MM.1S (cell line): ENCODE results near the gene CORO7.
"Not testable (repeated sequence)": the region's sequence is repeated elsewhere in the genome, so short reads cannot be mapped to it uniquely, and the experiment has no call there.

ENCODE experiments used
- DNase-seq: peaks from one replicate; pipeline ENCODE4 v3.0.0-alpha.2; 2015
- H2AFZ ChIP-seq: fragments of 300-600 bp; sonication (generic); 2 replicates; pipeline ENCODE4 v1.6.0; 2016; ENCODE audit warnings: antibody characterized with exemption, low read length
- H3F3A ChIP-seq: fragments of 300-600 bp; sonication (generic); 2 replicates; pipeline ENCODE4 v1.6.1; 2016; ENCODE audit warnings: mild to moderate bottlenecking, antibody characterized with exemption, low read length, moderate library complexity, mixed read lengths; ENCODE audit not compliant: insufficient read depth
- H3K27ac ChIP-seq: fragments of 300-600 bp; sonication (generic); 2 replicates; pipeline ENCODE4 v1.5.1; 2016; ENCODE audit warnings: mild to moderate bottlenecking, low read length
- H3K27me3 ChIP-seq: fragments of 300-600 bp; sonication (generic); replicated peaks from 2 replicates; pipeline ENCODE4 v1.6.0; 2016; ENCODE audit warnings: low read length; ENCODE audit not compliant: insufficient read depth
- H3K36me3 ChIP-seq: fragments of 300-600 bp; sonication (generic); replicated peaks from 2 replicates; pipeline ENCODE4 v1.6.1; 2016; ENCODE audit warnings: mild to moderate bottlenecking, low read length, mixed read lengths; ENCODE audit not compliant: insufficient read depth
- H3K4me1 ChIP-seq: fragments of 300-600 bp; sonication (generic); 2 replicates; pipeline ENCODE4 v1.6.1; 2016; ENCODE audit warnings: low read length, mixed read lengths
- H3K4me2 ChIP-seq: fragments of 300-600 bp; sonication (generic); 2 replicates; pipeline ENCODE4 v1.6.0; 2016; ENCODE audit warnings: low read depth, low read length
- H3K4me3 ChIP-seq: fragments of 300-600 bp; sonication (generic); 2 replicates; pipeline ENCODE4 v1.5.1; 2016; ENCODE audit warnings: low read length, mixed read lengths
- H3K79me2 ChIP-seq: fragments of 300-600 bp; sonication (generic); 2 replicates; pipeline ENCODE4 v1.6.1; 2016; ENCODE audit warnings: mixed run types, low read length, mixed read lengths
- H3K9ac ChIP-seq: fragments of 300-600 bp; sonication (generic); 2 replicates; pipeline ENCODE4 v1.6.1; 2016; ENCODE audit warnings: low read length, mixed read lengths
- H3K9me2 ChIP-seq: fragments of 300-600 bp; sonication (generic); replicated peaks from 2 replicates; pipeline ENCODE4 v1.6.1; 2016; ENCODE audit warnings: mild to moderate bottlenecking, low read length, mixed read lengths; ENCODE audit not compliant: insufficient read depth
- H3K9me3 ChIP-seq: fragments of 300-600 bp; sonication (generic); replicated peaks from 2 replicates; pipeline ENCODE4 v1.6.1; 2016; ENCODE audit warnings: mild to moderate bottlenecking, low read length, mixed read lengths; ENCODE audit not compliant: insufficient read depth
- H4K20me1 ChIP-seq: fragments of 300-600 bp; sonication (generic); 2 replicates; pipeline ENCODE4 v1.6.1; 2016; ENCODE audit warnings: mild to moderate bottlenecking, low read length, moderate library complexity, mixed read lengths; ENCODE audit not compliant: insufficient read depth
- EZH2 ChIP-seq: fragments of 300-600 bp; sonication (generic); optimal IDR thresholded peaks from 2 replicates; pipeline ENCODE3; 2017; ENCODE audit warnings: low read depth, mild to moderate bottlenecking, antibody characterized with exemption, low read length, mixed read lengths
- EZH2phosphoT487 ChIP-seq: fragments of 300-600 bp; sonication (generic); IDR thresholded peaks from 2 replicates; pipeline ENCODE4 v1.6.1; 2018; ENCODE audit warnings: antibody characterized with exemption, low read length
- TF ChIP-seq, protein P1 (sequence below): fragments of 300-600 bp; sonication (generic); IDR thresholded peaks from 2 replicates; pipeline ENCODE4 v1.5.1; 2016; ENCODE audit warnings: antibody characterized with exemption, low read length, mixed read lengths

Gene CORO7

DNA sequence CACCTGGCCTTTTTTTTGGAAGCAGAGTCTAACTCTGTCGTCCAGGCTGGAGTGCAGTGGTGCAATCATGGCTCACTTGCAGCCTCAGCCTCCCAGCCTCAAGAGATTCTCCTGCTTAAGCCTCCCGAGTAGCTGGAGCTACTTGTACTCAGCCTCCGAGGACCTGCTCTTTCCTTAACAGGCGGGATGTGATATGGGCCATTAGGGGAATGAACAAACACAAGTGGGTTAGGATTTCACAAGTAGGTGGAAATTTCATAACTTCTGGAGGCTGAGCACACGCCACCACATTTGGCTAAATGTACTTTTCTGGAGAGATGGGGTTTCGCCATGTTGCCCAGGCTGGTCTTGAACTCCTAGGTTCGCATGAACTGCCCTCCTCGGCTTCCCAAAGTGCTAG, 69.4 kb downstream of the CORO7 start:
- no peak overlapping the region for H2AFZ ChIP-seq
- TF ChIP-seq EZH2 (no peak), EZH2phosphoT487 (no peak)
- TF ChIP-seq, protein P1, sequence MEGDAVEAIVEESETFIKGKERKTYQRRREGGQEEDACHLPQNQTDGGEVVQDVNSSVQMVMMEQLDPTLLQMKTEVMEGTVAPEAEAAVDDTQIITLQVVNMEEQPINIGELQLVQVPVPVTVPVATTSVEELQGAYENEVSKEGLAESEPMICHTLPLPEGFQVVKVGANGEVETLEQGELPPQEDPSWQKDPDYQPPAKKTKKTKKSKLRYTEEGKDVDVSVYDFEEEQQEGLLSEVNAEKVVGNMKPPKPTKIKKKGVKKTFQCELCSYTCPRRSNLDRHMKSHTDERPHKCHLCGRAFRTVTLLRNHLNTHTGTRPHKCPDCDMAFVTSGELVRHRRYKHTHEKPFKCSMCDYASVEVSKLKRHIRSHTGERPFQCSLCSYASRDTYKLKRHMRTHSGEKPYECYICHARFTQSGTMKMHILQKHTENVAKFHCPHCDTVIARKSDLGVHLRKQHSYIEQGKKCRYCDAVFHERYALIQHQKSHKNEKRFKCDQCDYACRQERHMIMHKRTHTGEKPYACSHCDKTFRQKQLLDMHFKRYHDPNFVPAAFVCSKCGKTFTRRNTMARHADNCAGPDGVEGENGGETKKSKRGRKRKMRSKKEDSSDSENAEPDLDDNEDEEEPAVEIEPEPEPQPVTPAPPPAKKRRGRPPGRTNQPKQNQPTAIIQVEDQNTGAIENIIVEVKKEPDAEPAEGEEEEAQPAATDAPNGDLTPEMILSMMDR: no peak
- H3K4me3 ChIP-seq: no peak overlapping the region
- DNase-seq: no peak
- no peaks in the 10 kb centered on the region for H3K27me3 ChIP-seq
- H4K20me1 ChIP-seq: no peaks in the 10 kb centered on the region; the same call in 1 of the 2 replicates
- H3K4me1 ChIP-seq: 0 out of 2 replicates have a peak, but pooled peaks cover 4% of the 10 kb centered on the region
- H3K36me3 ChIP-seq: no peaks in the 10 kb centered on the region
- no peaks in the 10 kb centered on the region for H3K9me2 ChIP-seq
- no peaks in the 10 kb centered on the region for H3K9me3 ChIP-seq
- H3K4me2 ChIP-seq: no peak overlapping the region
- H3K27ac ChIP-seq: no peak overlapping the region
- H3K9ac ChIP-seq: no peak overlapping the region
- peaks cover 57% of the 10 kb centered on the region for H3K79me2 ChIP-seq
- peaks cover 18% of the 10 kb centered on the region for H3F3A ChIP-seq

- Histone ChIP-seq H3K4me2 (no peak overlapping the region), H3K9ac (no peak overlapping the region), H3K4me3 (no peak overlapping the region), H4K20me1 (no peaks in the 10 kb centered on the region; the same call in 1 of the 2 replicates), H3K27ac (no peak overlapping the region), H3K27me3 (no peaks in the 10 kb centered on the region), H3K9me2 (no peaks in the 10 kb centered on the region), H3K36me3 (no peaks in the 10 kb centered on the region), H2AFZ (no peak overlapping the region), H3K79me2 (peaks cover 57% of the 10 kb centered on the region), H3K9me3 (no peaks in the 10 kb centered on the region), H3K4me1 (no peaks in the 10 kb centered on the region), H3F3A (peaks cover 12% of the 10 kb centered on the region)
- DNase-seq: no peak
- no peak for TF ChIP-seq EZH2
- TF ChIP-seq EZH2phosphoT487: no peak
- TF ChIP-seq, protein P1: no peak
Observed at GRCh38 chr16:4345836-4346781, 70.3 kb downstream of the CORO7 start.

DNA sequence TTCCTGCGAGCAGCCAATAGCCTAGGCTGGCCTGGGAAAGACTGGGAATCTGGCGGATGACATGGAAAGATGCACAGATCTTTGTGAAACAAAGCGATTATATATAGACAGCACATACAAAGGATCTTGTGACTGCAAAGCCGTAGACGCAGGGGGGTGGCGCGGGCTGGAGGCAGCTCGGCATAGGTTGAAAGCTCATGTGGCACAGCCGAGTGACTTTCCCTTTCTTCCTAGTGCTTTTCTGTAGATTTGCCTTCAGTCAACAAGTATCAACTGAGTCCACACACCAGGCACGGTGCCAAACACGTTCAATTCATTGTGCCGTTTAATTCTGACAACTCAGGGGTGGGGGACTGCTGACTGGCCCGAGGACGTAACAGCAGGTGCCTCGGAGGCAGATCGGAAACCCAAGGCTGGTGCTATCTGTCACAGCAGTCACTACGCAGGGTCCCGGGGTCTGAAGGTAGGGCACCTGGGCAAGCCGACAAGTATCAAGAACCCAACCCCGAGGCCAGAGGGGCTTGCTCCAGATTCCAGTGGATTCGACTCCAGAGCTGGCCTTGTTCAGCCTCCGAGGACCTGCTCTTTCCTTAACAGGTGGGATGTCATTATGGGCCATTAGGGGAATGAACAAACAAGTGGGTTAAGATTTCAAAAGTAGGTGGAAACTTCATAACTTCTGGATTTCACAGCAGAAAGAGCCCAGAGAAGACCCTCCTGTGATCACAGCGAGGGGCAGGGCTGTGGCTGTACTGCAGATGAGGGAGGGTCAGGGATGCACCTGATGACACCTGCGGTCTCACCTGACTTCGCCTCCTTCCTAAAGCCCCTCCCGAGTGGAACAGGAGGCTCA, 71.2 kb downstream of the CORO7 start:
- Histone ChIP-seq H3K27ac (no peak overlapping the region), H3K9ac (no peak overlapping the region), H3K4me1 (no peaks in the 10 kb centered on the region), H3F3A (peaks cover 12% of the 10 kb centered on the region), H3K79me2 (peaks cover 50% of the 10 kb centered on the region), H4K20me1 (no peaks in the 10 kb centered on the region; the same call in 1 of the 2 replicates), H3K9me2 (no peaks in the 10 kb centered on the region), H3K4me2 (no peak overlapping the region), H3K36me3 (no peaks in the 10 kb centered on the region), H2AFZ (no peak overlapping the region), H3K4me3 (no peak overlapping the region), H3K9me3 (no peaks in the 10 kb centered on the region), H3K27me3 (no peaks in the 10 kb centered on the region)
- no peak for DNase-seq
- TF ChIP-seq EZH2phosphoT487 (no peak), EZH2 (no peak)
- TF ChIP-seq, protein P1: no peak

- H3K4me3 ChIP-seq, H4K20me1 ChIP-seq, H3K36me3 ChIP-seq, H3K27me3 ChIP-seq, DNase-seq, H3K27ac ChIP-seq, H2AFZ ChIP-seq, H3K4me2 ChIP-seq, H3K4me1 ChIP-seq, H3K9me3 ChIP-seq, H3K9me2 ChIP-seq, H3K9ac ChIP-seq: not testable (repeated sequence)
- H3K79me2 ChIP-seq: peaks cover 43% of the 10 kb centered on the region
- H3F3A ChIP-seq: peaks cover 12% of the 10 kb centered on the region
Observed at GRCh38 chr16:4344300-4344982, 72.0 kb downstream of the CORO7 start.
